Osteocyte (in vitro differentiated cells): ENCODE results near the gene NAXE. TPM values are rescaled to one million over a fixed set of nuclear protein-coding genes. Genes with fewer than 3 reads are reported as not detected.

ENCODE experiments used
- DNase-seq: peaks from one replicate; pipeline ENCODE4 v3.0.0; 2021; ENCODE audit warnings: mixed read lengths; ENCODE audit not compliant: unreplicated experiment; ENCODE audit errors: extremely low spot score
- H3K27ac Mint-ChIP-seq: one replicate; pipeline ENCODE4 v1.8.0; 2021; ENCODE audit warnings: mild to moderate bottlenecking, mixed read lengths; ENCODE audit not compliant: unreplicated experiment
- H3K27me3 Mint-ChIP-seq: one replicate; pipeline ENCODE4 v1.8.0; 2021; ENCODE audit warnings: mixed read lengths; ENCODE audit not compliant: unreplicated experiment
- H3K36me3 Mint-ChIP-seq: one replicate; pipeline ENCODE4 v1.8.0; 2021; ENCODE audit warnings: mixed read lengths; ENCODE audit not compliant: unreplicated experiment
- H3K4me1 Mint-ChIP-seq: one replicate; pipeline ENCODE4 v1.8.0; 2021; ENCODE audit warnings: mixed read lengths; ENCODE audit not compliant: unreplicated experiment
- H3K4me3 Mint-ChIP-seq: one replicate; pipeline ENCODE4 v1.8.0; 2021; ENCODE audit warnings: mild to moderate bottlenecking, moderate library complexity, mixed read lengths; ENCODE audit not compliant: unreplicated experiment
- H3K9me3 Mint-ChIP-seq: one replicate; pipeline ENCODE4 v1.8.0; 2021; ENCODE audit warnings: mixed read lengths; ENCODE audit not compliant: unreplicated experiment
- total RNA-seq: library from RNA; stranded (reverse); gene quantifications from 2 replicates; pipeline ENCODE4 v1.2.1, GENCODE V29; 2021
- TF ChIP-seq, protein P1 (sequence below): fragments of 200-600 bp; sonication (generic); IDR thresholded peaks from 2 replicates; pipeline ENCODE4 v1.5.0; 2021; ENCODE audit warnings: antibody characterized with exemption, mild to moderate bottlenecking, moderate library complexity

Gene NAXE
- total RNA-seq, 1 donor from 2014 or later, result 59.2 TPM

DNA sequence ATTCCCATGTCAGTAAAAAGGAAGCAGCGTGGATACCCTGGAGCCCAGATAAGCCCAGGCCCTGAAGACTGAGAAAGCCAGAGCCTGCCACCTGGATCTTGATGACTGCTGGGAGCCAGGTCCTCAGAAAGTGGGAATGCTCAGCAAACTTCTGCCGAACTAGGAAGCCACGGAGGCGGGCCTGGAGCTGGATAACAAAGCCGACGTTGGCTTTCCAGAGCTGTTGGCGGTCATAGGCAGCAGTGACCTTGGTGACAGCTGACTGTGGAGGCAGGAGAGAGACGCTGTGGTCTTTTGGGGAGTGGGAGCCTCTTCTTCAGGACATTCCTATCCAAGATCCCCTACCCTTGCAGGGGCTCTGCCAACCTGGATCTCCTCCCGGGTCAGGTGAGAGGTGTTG is 43.6 kb upstream of the NAXE start:
- no peak overlapping the region for H3K27ac Mint-ChIP-seq
- no peak overlapping the region for H3K4me3 Mint-ChIP-seq
- no peak for DNase-seq
- no peaks in the 10 kb centered on the region for H3K27me3 Mint-ChIP-seq
- H3K36me3 Mint-ChIP-seq, result peaks cover 4% of the 10 kb centered on the region
- H3K9me3 Mint-ChIP-seq, result no peaks in the 10 kb centered on the region
- H3K4me1 Mint-ChIP-seq, result no peaks in the 10 kb centered on the region
- TF ChIP-seq, protein P1, sequence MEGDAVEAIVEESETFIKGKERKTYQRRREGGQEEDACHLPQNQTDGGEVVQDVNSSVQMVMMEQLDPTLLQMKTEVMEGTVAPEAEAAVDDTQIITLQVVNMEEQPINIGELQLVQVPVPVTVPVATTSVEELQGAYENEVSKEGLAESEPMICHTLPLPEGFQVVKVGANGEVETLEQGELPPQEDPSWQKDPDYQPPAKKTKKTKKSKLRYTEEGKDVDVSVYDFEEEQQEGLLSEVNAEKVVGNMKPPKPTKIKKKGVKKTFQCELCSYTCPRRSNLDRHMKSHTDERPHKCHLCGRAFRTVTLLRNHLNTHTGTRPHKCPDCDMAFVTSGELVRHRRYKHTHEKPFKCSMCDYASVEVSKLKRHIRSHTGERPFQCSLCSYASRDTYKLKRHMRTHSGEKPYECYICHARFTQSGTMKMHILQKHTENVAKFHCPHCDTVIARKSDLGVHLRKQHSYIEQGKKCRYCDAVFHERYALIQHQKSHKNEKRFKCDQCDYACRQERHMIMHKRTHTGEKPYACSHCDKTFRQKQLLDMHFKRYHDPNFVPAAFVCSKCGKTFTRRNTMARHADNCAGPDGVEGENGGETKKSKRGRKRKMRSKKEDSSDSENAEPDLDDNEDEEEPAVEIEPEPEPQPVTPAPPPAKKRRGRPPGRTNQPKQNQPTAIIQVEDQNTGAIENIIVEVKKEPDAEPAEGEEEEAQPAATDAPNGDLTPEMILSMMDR, result no peak

DNA sequence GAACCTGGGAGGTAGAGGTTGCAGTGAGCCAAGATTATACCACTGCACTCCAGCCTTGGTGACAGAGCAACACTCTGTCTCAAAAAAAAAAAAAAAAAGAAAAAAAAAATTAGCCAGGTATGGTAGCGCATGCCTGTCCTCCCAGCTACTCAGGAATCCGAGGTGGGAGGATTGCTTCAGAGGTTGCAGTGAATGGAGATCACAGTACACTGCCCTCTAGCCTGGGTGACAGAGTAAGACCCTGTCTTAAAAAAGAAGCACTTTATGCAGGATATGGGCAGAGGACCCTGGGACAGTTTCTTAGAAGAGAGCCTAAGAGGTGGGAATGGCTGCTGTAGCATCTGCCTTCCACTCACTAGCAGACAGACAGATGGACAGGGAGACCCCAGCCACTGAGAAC is 42.2 kb upstream of the NAXE start:
- Mint-ChIP-seq H3K36me3 (peaks cover 5% of the 10 kb centered on the region), H3K4me1 (no peaks in the 10 kb centered on the region), H3K4me3 (no peak overlapping the region), H3K9me3 (no peaks in the 10 kb centered on the region), H3K27me3 (no peaks in the 10 kb centered on the region), H3K27ac (no peak overlapping the region)
- TF ChIP-seq, protein P1, result no peak
- no peak for DNase-seq

DNA sequence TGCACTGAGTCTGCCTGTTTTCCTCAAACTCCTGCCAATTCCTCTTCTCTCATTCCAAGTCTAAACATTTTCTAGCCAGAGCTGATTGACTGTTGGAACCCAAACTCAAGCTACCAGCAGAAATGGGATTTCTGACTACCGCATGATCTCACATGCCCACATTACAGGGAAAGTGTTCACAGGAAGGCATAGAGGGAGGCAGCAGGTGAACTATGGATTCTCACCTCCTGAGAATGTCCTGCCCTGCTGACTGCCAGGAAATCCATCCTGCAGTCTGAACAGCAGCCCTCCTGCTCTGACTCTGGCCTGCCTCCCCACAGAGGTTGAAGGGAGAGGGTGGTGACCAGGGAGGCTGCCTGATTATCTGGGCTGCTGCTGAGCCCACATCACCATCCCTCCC is 41.7 kb upstream of the NAXE start:
- H3K36me3 Mint-ChIP-seq, result peaks cover 5% of the 10 kb centered on the region
- TF ChIP-seq, protein P1, result no peak
- H3K4me1 Mint-ChIP-seq, result no peaks in the 10 kb centered on the region
- DNase-seq, result no peak
- no peak overlapping the region for H3K27ac Mint-ChIP-seq
- H3K9me3 Mint-ChIP-seq, result no peaks in the 10 kb centered on the region
- H3K27me3 Mint-ChIP-seq, result no peaks in the 10 kb centered on the region
- no peak overlapping the region for H3K4me3 Mint-ChIP-seq

DNA sequence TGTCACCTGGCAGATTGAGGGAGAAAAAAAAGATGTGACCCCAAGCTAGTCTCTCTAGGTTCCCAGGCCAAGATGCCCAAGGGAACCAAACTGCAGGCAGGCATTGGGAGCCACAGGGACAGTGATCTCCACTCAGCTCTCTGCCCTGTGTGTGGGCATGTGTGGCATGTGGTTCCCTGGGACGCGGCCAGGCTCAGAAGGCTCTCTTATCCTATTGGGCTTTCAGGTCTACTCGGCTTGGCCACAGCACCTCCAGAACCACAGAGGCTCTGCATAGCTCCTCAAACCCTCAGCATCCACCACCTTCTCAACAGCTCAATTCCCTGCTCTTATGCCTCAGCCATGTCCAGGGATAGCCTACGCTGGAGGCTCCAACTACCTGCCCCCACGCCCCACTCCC is 41.2 kb upstream of the NAXE start:
- no peaks in the 10 kb centered on the region for H3K4me1 Mint-ChIP-seq

DNA sequence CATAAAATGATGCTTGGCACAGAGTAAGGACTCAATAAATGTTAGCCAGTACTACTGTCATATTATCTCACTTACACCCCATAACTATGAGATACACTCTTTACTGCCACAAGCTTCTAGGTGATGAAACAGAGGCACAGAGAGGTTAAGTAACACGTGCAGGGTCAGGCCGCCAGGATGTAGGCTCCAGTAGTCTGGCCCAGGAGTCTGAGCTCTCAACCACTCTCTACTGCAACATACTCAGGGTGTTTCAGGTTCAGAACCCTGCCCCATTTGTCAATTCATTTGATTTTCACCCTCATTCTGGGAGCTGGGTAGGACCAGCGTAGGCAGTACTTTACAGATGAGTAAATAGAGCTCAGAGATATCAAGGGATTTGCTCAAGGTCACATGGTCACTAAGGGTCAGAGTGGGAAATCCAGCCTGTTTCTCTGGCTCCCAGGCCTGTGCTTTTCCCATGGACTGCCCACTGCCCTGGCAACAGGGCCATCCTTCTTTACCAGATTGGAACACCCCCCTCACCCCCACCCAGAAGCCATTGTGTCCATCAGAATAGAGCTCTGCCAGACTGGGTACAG is 40.4 kb upstream of the NAXE start:
- no peaks in the 10 kb centered on the region for H3K27me3 Mint-ChIP-seq
- no peak for DNase-seq
- no peak overlapping the region for H3K27ac Mint-ChIP-seq
- no peaks in the 10 kb centered on the region for H3K9me3 Mint-ChIP-seq
- H3K36me3 Mint-ChIP-seq, result peaks cover 5% of the 10 kb centered on the region
- TF ChIP-seq, protein P1, result no peak
- peaks cover under 1% of the 10 kb centered on the region for H3K4me1 Mint-ChIP-seq
- H3K4me3 Mint-ChIP-seq, result no peak overlapping the region

More for the DNA sequence above, 41.2 kb upstream of the NAXE start:
- TF ChIP-seq, protein P1, result no peak
- no peak for DNase-seq
- Mint-ChIP-seq H3K4me3 (no peak overlapping the region), H3K27ac (no peak overlapping the region), H3K9me3 (no peaks in the 10 kb centered on the region), H3K36me3 (peaks cover 5% of the 10 kb centered on the region), H3K27me3 (no peaks in the 10 kb centered on the region)
